Tongue (tissue), 2 donors: ENCODE data around the gene STOML3. TPM values are rescaled to one million over a fixed set of nuclear protein-coding genes. Genes with fewer than 3 reads are reported as not detected.
"Not testable (repeated sequence)": the region's sequence is repeated elsewhere in the genome, so short reads cannot be mapped to it uniquely, and the experiment has no call there.

ENCODE experiments used
- DNase-seq: peaks from one replicate; pipeline ENCODE4 v3.0.0-alpha.2; 2015
- total RNA-seq: library from RNA; depleted of rRNA; stranded (reverse); fragments of >200 nt; gene quantifications from one replicate; pipeline ENCODE4 v1.2.3, GENCODE V29; 2014

The STOML3 gene, protein sequence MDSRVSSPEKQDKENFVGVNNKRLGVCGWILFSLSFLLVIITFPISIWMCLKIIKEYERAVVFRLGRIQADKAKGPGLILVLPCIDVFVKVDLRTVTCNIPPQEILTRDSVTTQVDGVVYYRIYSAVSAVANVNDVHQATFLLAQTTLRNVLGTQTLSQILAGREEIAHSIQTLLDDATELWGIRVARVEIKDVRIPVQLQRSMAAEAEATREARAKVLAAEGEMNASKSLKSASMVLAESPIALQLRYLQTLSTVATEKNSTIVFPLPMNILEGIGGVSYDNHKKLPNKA
- total RNA-seq, result 0.10 TPM

DNA sequence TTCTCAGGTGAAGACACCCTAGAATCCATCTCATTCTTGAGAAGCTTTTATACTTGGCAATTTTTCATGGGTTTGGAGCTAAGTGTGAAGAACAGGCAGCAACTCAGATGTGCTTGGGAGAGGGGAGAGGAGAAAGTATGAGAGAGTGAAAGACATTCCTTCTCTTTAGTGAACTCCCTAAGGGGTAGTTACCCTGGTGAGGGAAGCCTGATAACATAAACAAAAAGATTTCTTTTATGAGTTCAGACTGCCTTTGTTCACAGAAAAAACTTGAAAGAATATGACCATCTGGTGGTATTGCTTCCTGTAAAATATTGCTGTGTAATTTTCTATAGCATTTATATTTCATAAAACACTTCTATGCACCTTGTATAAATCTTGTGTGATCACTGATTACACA lies at the start of gene STOML3:
TSS of gene STOML3 (minus strand) at position 139 of the 400 bp plus-strand sequence. CDS start at position 29, 110 bp downstream.
- DNase-seq, result peak; percentile 19

DNA sequence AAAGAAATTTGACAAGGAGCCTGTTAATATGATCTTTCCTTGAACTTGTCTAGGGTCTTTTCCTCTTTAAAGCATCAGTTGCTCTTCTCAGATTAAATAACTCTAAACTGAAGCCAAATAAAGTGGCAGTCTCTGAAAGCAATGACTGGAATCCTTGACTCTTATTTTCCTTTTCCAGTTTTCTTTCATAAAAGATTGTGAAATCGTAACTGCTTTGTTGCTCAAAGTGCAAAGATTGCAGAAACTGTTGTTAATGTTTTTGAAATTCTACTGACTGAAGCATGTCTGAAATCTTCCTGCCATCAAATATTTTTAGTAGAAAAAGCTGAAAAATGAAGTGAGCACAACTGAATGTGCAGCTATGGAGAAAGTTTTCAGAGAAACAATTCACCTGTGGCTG lies 49.6 kb upstream of the STOML3 start:
- no peak for DNase-seq

DNA sequence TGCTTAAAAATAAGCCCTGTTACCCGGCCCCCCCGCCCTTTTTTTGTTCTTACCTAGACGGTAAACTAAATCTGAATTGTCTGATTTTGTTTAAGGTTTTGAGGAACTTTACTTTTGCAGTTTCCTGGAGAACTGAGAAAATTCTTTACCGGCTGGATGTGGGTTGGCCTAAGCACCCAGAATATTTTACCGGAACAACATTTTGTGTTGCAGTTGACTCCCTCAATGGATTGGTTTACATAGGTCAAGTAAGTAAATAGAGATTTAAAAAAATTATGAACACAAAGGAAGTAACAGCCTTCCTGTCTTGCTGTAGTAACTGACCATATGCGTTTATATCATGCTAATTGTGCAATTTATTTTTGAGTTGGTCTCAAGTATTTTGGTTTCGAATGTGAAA lies 48.4 kb upstream of the STOML3 start:
- DNase-seq, result peak; percentile 6

DNA sequence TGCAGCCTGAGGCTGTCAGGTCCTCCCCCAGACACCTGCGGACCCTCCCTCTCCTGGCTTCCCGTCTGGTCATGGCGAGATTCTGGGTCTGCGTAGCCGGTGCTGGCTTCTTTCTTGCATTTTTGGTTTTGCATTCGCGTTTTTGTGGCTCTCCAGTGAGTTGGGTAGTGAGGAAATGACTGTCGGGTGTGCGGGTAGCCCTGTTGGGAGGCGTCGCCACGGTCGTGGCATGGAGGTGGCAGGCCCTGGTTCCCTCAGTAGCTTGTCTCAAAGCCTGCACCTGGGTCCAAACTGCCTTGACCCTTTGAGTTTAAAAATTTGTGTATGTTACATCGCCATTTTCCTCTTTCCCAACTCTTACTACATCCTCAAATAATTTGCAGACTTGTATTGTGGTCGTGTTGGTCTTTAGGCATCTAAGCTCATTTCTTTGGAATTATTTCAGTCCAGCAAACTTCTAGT lies 48.0 kb upstream of the STOML3 start:
- no peak for DNase-seq

DNA sequence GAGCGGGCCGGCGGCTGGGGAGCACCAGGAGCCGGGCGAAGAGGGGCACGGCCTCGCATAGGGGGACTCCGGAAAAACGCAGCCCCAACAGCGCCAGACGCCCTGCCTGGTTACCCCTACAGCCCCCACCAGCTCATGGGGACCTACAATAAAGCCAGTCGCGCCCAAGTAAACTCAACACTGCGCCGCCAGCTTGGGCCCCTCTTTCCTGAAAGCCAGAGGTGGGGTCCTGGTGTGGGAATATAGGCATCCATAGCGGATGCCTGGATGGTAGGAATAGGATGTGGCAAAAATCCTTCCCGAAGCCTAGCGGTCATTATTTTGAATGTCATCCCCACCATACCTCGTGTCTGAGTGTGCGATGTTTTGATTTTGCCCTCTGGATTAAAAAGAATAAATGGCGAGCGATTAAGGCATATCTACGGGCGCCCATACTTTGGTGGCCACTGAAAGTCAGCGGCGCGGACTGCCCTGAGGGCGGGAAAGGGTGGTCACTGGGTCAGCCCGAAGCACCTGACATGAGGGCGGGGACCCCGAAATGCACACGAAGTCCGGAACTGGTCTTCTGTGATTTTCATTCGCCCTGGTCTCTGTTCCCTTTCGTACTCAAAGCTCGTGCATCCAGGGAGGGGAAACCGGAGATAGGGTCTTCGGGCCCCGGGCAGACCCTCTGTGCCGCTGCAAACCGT lies 47.4 kb upstream of the STOML3 start, which contains the start of the genes NHLRC3 and PROSER1:
TSS of gene NHLRC3 (plus strand) at position 577 of the 689 bp plus-strand sequence. CDS start 184 bp downstream, outside the sequence.
TSS of gene PROSER1 (minus strand) at position 210 of the 689 bp plus-strand sequence. CDS start 847 bp downstream, outside the sequence.
- DNase-seq, result peak; percentile 99

DNA sequence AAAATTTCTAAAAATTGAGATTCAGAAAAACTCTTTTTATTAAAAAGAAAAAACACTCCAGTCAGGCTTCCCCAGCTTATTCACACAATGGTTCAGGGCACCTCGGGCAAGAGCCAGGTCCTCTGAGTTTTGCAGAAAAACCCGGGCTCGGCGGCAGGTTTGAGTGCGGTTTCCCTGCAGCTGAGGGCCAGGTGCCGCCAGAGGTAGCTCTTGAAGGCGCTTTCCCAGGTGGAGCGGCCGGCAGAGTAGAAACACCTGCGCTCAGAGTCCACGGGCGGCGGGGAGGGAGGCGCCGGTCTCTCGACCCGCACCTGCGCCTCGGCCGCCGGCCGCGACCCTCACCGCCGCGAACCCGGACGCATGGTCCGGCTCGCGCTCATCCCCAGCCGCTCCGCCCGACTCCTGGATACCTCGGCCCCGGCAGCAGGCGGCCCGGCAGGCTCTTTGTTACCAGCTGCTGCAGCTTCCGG lies 46.8 kb upstream of the STOML3 start:
- no peak for DNase-seq

DNA sequence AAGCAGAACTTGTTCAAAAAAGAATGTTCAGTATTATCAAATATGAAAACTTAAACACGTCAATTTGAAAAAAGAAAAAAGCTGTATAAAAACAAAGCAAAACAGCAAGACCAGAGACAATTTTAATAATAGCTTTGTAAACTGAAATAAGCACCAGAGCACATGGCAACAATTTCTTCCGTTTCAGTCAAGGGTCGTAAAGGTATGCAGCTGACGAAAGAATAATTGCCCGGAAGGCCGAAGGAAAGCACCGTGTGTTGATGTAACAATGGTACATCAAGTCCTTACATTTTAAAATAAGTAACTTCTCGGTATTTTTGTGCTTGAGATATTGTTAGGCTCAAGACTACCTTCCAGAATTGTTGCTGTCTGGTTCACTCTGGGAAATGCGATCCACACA lies 45.6 kb upstream of the STOML3 start:
- peak; percentile 29 for DNase-seq

DNA sequence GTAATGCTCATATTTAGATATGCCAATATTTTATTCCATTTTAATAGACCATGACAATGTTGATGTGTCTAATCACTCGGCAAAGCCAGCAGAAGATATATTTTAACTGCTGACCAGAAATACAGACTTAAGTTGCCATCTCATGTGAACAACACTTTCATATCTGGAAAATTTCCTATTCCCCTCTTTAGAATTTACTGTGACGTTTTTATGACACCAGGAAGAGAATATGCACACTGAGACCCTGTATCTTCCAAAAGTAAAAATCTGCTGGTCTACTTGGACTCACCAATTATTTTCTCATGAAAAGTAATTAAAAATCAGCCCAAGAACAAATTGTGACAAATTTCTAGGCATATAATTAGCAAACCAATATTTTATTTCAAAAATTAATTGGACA lies 45.2 kb upstream of the STOML3 start:
- DNase-seq, result no peak

DNA sequence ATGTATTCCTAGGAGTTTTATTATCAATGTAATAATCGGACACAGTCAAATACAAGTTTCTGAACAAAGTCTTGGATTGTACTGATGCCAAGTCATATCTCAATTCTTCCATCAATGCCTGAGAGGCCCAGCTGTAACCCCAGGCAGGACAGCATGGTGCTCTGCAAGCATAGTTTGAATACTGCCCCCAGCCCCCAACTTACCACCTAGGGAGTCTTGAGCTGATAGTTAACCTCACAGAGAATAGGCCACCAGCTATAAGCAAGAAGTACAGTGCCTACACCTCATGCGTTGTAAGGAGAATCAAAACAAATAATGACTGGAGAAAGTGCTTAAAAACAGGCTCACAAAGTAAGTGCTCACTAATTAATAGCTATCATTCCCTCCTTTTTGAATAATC lies 44.6 kb upstream of the STOML3 start:
- no peak for DNase-seq

DNA sequence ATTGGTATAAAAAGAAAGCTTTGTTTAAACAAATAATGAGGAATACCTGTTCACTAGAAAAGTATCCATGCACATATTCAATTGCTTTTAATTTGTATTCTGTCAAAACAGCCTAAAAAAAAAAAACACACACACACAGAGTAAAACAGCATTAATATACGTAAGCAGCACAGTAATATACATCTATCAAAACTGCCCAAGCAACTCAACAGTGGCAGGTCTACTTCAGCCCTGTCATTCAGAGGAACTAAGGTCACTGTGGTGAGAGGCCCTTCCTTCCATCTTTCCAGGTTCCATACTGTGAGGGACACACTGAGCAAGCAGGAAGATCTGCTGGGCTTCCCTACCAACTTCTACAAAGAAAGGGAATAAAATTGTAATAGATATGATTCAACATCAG lies 43.5 kb upstream of the STOML3 start:
- DNase-seq, result no peak

DNA sequence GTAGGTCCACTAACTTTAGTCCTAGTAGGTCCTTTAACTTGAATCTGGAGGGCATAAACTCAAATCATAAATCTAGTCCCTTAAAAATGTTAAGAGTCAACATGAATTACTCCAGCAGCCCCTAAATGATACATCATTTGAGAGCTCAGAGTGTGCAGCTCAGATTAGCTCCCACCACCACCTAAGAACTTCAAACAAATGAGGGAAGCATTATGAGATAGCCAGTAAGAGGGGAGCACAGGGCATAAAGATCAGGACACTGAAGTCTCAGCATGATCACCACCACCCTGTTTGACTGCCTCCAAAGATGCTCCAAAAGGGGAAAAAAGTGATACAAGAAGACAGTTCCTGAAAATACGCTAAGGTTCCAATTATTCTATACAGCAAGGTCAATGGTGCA lies 41.5 kb upstream of the STOML3 start:
- DNase-seq, result no peak

DNA sequence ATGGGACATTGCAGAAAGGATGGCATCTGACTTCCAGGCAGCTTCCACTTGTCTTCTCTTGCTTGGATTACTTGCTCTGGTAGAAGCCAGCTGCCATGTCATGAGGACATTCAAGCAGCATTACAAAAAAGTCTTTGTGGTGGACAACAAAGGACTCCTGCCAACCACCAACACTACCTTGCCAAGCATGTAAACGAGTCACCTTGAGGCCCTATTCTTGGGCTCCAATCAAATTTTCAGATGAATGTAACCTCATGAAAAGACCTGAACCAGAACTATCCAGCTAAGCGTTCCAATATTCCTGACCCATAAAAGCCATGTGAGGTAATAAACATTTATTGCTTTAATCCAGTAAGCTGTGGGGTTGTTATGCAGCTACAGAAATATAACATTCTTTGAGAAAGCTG lies 34.8 kb upstream of the STOML3 start:
- DNase-seq, result no peak

DNA sequence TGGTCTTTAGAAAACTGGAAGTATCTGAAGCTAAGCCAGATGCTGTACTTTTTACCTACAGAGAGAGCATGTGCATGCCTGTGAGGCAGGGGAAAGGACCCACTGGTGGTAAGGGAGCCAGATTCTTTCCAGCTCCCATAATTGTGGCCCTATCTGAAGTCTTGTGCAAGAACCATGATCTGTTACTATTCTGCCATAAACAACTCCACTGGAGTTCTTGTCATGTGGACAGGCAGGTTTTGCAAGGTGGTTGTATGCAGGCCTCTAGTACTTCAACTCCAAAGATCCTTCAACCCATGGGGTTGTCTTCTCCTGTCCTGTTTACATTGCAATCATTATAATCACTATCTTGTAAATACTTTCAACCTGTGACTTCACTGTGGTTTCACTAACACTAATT lies 33.1 kb upstream of the STOML3 start:
- no peak for DNase-seq

DNA sequence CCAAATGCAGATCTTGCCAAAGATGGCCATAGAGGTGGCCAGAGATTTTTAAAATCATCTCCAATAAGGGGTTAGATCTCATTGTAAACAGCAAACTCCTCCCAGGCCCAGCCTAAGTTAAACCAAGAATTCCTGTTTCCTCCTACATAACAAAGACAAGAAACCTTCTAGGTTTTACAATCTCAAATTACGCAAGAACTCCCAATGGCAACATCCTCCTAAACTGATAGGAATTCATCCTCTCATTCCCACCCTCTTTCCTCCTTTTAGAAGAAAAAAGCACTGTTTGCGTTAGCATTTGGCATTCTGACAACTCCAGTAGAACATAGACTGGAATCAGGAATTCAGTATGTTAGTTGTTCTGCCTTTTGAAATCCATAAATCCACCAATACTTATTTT lies 32.7 kb upstream of the STOML3 start:
- no peak for DNase-seq

DNA sequence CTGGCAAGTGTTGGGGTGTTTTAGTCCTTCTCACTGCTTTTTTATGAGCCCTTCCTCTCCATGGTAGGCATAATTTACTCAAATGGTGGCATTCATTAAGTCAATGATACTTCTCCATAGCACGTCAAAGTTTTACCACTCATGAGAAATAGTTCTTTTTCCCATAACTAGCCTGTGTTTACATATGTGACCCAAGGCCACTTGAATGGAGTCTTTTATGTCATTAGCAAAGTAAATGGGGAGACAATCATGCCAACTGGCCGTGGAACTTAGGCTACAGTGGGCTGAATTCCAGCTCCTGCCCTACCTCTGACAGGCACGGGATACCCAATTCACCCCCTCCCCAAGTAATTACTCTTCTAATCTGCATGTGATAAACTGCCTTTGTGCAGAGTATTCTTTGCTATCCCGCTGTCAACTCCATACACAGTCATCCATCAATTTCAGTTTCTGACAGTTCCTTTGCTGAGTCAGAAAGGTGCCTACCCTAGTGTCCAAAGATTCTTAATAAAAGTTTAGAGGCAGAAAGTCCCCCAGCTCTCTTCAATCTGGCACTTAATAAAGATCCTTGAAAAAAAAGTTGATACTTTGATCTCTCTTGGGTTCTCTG lies 30.3 kb upstream of the STOML3 start:
- DNase-seq, result no peak

DNA sequence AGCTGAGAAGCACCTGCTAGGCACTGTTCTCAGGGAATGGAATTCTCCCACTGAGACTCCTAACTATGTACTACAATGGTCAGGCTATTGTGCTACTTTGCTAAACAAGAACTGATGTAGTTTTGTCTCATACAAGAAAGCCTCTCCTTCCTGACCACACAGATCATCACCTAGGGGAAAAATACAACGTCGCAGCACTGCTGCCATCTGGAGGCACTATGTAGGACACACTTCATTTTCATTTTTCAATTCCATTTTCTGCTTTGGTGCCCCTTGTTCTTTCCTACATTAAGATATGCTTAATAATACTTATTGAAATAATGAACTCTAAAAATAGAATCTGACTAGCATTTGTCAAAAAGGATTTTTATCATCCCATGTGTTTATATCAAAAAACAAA lies 26.2 kb upstream of the STOML3 start:
- peak; percentile 56 for DNase-seq

DNA sequence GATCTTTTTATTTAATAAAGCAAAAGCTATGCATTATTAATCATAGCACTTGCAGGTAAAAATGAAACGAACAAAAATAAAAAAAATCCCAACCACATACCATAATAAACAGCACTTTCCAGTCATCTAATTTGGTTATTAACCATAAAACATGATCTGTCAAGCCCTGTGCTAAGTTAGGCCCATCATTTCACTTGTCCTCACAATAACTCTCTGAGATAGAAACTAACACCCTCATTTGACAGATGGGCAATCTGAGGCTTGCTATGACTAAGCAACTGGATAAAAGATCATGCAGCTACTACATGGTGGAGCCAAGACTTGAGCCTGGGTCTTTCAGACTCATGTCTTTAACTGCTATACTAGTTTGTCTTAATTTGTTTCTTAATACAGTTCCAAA lies 25.5 kb upstream of the STOML3 start:
- no peak for DNase-seq

DNA sequence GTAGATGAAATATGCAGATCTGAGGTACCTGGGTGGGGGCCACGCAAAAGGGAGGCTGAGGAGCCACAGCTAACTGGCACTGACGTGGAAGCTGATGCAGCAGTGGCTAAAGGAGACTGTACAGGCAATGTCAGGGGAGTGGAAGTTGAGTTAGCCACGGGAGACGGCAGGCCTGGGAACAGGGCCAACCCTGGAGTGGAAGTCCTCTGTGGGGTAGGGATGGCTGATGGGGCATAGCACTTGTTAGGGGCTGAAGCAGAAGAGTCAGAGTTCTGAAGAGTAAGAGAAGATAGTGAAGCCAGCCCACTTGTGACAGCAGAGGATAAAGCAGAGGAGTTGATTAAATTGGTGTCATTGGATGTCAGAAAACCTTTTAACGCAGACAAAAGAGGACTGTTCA lies 22.8 kb upstream of the STOML3 start:
- no peak for DNase-seq

DNA sequence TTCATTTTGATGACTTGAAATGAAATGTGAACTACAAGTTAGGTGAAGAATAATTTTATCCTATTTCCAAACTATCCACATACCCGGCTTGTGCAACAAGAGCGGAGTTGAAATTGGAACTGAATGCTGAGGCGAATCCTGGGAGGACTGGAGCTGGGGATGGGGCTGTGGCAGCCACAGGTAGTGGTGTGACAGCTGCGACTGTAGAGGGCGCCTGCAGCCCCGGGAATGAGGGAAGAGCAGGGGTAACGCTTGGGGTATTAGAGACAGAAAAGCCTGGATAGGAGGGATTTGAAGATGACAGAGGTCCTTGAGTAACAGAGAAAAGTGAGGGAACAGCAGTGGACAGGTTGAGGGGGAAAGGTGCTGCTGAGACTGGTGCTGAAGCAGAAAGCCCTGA lies 22.0 kb upstream of the STOML3 start:
- DNase-seq, result no peak

DNA sequence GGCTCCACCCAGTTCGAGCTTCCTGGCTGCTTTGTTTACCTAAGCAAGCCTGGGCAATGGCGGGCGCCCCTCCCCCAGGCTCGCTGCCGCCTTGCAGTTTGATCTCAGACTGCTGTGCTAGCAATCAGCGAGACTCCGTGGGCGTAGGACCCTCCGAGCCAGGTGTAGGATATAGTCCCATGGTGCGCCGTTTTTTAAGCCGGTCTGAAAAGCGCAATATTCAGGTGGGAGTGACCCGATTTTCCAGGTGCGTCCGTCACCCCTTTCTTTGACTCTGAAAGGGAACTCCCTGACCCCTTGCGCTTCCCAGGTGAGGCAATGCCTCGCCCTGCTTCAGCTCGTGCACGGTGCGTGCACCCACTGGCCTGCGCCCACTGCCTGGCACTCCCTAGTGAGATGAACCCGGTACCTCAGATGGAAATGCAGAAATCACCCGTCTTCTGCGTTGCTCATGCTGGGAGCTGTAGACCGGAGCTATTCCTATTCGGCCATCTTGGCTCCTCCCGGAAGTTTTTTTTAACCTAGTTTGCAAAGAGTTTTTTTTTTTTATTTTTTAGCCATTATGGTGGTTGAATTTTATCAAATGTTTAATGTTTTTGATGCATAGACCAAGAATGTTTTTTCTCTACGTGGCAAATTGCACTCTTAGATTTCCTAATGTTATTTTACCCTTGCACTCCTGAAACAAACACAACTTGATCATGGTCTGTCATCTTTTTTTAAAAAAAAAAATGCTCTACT lies 15.9 kb upstream of the STOML3 start:
- DNase-seq, result not testable (repeated sequence)

DNA sequence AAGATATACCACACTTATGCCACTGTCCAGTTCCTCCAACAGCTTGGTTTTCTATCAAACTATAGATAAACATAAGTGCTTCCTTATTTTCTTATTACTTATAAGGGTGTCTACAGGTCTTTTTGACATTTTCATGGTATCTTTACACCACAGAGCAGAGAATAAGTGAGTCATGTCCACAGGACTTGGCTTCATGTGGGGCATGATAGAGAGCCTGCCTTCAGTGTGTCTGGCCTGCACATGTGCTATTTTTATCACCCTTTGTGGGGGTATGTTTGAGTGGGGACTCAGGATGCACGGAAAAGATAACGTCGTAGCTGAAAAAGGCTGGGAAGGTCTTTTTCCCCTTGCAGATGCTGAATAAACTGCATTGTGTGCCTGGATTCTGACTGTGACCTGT lies 8.1 kb upstream of the STOML3 start:
- no peak for DNase-seq

DNA sequence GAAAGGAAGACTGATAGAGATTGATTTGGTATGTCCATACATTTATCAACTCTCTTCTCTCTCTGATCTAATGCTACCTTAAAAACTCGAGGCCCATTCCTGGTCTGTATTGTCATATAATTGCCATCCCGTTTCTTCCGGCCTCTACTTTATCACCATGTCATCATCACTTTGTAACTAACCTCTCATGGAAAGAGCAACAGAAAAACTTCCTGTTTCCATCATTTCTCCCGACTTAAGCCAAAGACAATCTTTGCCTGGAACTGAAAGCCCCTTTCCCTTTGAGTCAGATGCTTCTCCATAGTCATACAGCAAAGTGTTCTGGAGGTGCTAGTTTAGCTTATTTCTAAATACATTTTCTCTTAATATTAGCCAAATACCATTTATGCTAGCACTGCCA lies 2.8 kb upstream of the STOML3 start:
- no peak for DNase-seq
